HepG2 (cell line): ENCODE measurements around the gene CCDC201. TPM values are rescaled to one million over a fixed set of nuclear protein-coding genes. Genes with fewer than 3 reads are reported as not detected.
A peak's percentile ranks its signal among the peaks of the same experiment; 100 is the strongest.

Source experiments
- AGO1 ChIP-seq: fragments of 200-400 bp; formaldehyde crosslinking; IDR thresholded peaks from 2 replicates; pipeline ENCODE4 v1.6.1; 2017; ENCODE audit warnings: mild to moderate bottlenecking, low read depth, low read length, moderate library complexity; ENCODE audit not compliant: poor library complexity, severe bottlenecking
- ATAD3A ChIP-seq: sonication (generic); formaldehyde crosslinking; IDR thresholded peaks from 2 replicates; pipeline ENCODE4 v1.4.0; 2020; ENCODE audit warnings: missing genetic modification reagents
- CHD2 ChIP-seq: IDR thresholded peaks from 2 replicates; pipeline ENCODE4 v1.6.1; 2011; ENCODE audit warnings: low read depth, low read length, improper control_type of control experiment
- HOXD1 ChIP-seq: sonication (generic); formaldehyde crosslinking; IDR thresholded peaks from 2 replicates; pipeline ENCODE4 v1.5.0; 2020; ENCODE audit warnings: missing genetic modification reagents
- KDM2A ChIP-seq: sonication (generic); formaldehyde crosslinking; IDR thresholded peaks from 2 replicates; pipeline ENCODE4 v1.4.0; 2020; ENCODE audit warnings: low read depth, missing genetic modification reagents, borderline replicate concordance
- NCOA1 ChIP-seq: sonication (generic); formaldehyde crosslinking; IDR thresholded peaks from 2 replicates; pipeline ENCODE4 v1.9.0; 2021; ENCODE audit warnings: missing genetic modification reagents
- NCOA5 ChIP-seq: sonication (generic); formaldehyde crosslinking; IDR thresholded peaks from 2 replicates; pipeline ENCODE4 v1.4.0; 2020; ENCODE audit warnings: missing genetic modification reagents
- NR2F1 ChIP-seq, 2 experiments: fragments of 450-650 bp in 1 of 2; formaldehyde crosslinking in 1 of 2; IDR thresholded peaks; 2 replicates each; pipeline versions ENCODE4 v1.5.0 to v1.6.1; 2016 to 2020; ENCODE audit warnings: mild to moderate bottlenecking in 1 of 2, missing compliant biosample characterization in 1 of 2, missing genetic modification reagents in 1 of 2, moderate library complexity in 1 of 2
- PHB2 ChIP-seq: fragments of 450-650 bp; IDR thresholded peaks from 2 replicates; pipeline ENCODE4 v1.6.1; 2018; ENCODE audit not compliant: partially characterized antibody
- PHF21A ChIP-seq: sonication (generic); formaldehyde crosslinking; IDR thresholded peaks from 2 replicates; pipeline ENCODE4 v1.5.0; 2020; ENCODE audit warnings: mild to moderate bottlenecking, missing genetic modification reagents
- POLR2G ChIP-seq: fragments of 200-400 bp; formaldehyde crosslinking; IDR thresholded peaks from 2 replicates; pipeline ENCODE4 v1.6.1; 2018; ENCODE audit warnings: mild to moderate bottlenecking, low read depth, low read length, moderate library complexity
- SKI ChIP-seq: fragments of 450-650 bp; IDR thresholded peaks from one replicate; pipeline ENCODE4 v1.6.1; 2018; ENCODE audit warnings: mild to moderate bottlenecking; ENCODE audit not compliant: partially characterized antibody
- SMC3 ChIP-seq: IDR thresholded peaks from 2 replicates; pipeline ENCODE4 v1.6.1; 2011; ENCODE audit warnings: low read length, improper control_type of control experiment
- ZBTB21 ChIP-seq: sonication (generic); formaldehyde crosslinking; IDR thresholded peaks from 2 replicates; pipeline ENCODE4 v1.4.0; 2020; ENCODE audit warnings: missing genetic modification reagents
- ZFAT ChIP-seq: sonication (generic); formaldehyde crosslinking; conservative IDR thresholded peaks from 2 replicates; pipeline ENCODE4 v1.8.1; 2023; ENCODE audit warnings: missing genetic modification reagents, inconsistent platforms
- ZKSCAN5 ChIP-seq: sonication (generic); formaldehyde crosslinking; IDR thresholded peaks from 2 replicates; pipeline ENCODE4 v1.5.1; 2020; ENCODE audit warnings: mild to moderate bottlenecking, missing genetic modification reagents
- ZNF280B ChIP-seq: sonication (generic); formaldehyde crosslinking; IDR thresholded peaks from 2 replicates; pipeline ENCODE4 v1.5.0; 2020; ENCODE audit warnings: missing genetic modification reagents, mild to moderate bottlenecking, borderline replicate concordance
- ZNF292 ChIP-seq: sonication (generic); formaldehyde crosslinking; IDR thresholded peaks from 2 replicates; pipeline ENCODE4 v1.8.1; 2022; ENCODE audit warnings: mild to moderate bottlenecking, low read depth, missing genetic modification reagents, borderline replicate concordance
- ZNF547 ChIP-seq: sonication (generic); formaldehyde crosslinking; IDR thresholded peaks from 2 replicates; pipeline ENCODE4 v1.5.1; 2020; ENCODE audit warnings: mild to moderate bottlenecking, missing genetic modification reagents
- ZNF556 ChIP-seq: sonication (generic); formaldehyde crosslinking; IDR thresholded peaks from 2 replicates; pipeline ENCODE4 v1.4.0; 2020; ENCODE audit warnings: mild to moderate bottlenecking, missing genetic modification reagents, borderline replicate concordance
- ZNF614 ChIP-seq: IDR thresholded peaks from 2 replicates; pipeline ENCODE4 v1.6.1; 2018; ENCODE audit warnings: missing biosample characterization, missing genetic modification reagents, inconsistent platforms, borderline replicate concordance
- ZNF691 ChIP-seq: sonication (generic); formaldehyde crosslinking; IDR thresholded peaks from 2 replicates; pipeline ENCODE4 v1.4.0; 2020; ENCODE audit warnings: missing genetic modification reagents, low read depth, mild to moderate bottlenecking, borderline replicate concordance
- polyA plus RNA-seq, 8 experiments: library from polyadenylated mRNA; depleted of rRNA in 3 of 8; stranded (reverse) in 7 of 8; unstranded in 1 of 8; fragments of >200 nt; fragmentation: Illumina TruSeq in 4 of 8; extraction: Trizol in 4 of 8; gene quantifications; 2 replicates each; pipeline versions ENCODE4 v1.2.1 to v1.2.3, GENCODE V29; 2011 to 2016; ENCODE audit warnings: low read depth in 4 of 8, missing spikeins in 1 of 8, mixed read lengths in 1 of 8; ENCODE audit not compliant: insufficient read depth in 1 of 8
- total RNA-seq, 5 experiments: library from RNA; depleted of rRNA; stranded (reverse); fragments of >200 nt; fragmentation: Illumina TruSeq; extraction: Trizol; gene quantifications; 2 replicates each; pipeline ENCODE4 v1.2.3, GENCODE V29; 2016; ENCODE audit warnings: low read depth in 1 of 5
- TF ChIP-seq, protein P1 (sequence below): sonication (generic); formaldehyde crosslinking; IDR thresholded peaks from 2 replicates; pipeline ENCODE4 v1.5.0; 2020; ENCODE audit warnings: mild to moderate bottlenecking, missing genetic modification reagents
- TF ChIP-seq, protein P2 (sequence below): sonication (generic); formaldehyde crosslinking; IDR thresholded peaks from 2 replicates; pipeline ENCODE4 v1.8.1; 2023; ENCODE audit warnings: mild to moderate bottlenecking, missing genetic modification reagents

CCDC201 gene
- total and polyA plus RNA-seq, 2 of the 13 experiments (the other 11 are each of a cell fraction or from before 2014, with no cell fraction given) = 0.92 TPM; not detected in 1

GRCh38 chr7:45888185-45888992, 15.5 kb upstream of the CCDC201 start, which contains the start of gene IGFBP1 (continued):
- TF ChIP-seq ZNF292 = peak; percentile 76; the same call in 1 of the 2 replicates
- no peak for TF ChIP-seq PHB2
- TF ChIP-seq, protein P1, sequence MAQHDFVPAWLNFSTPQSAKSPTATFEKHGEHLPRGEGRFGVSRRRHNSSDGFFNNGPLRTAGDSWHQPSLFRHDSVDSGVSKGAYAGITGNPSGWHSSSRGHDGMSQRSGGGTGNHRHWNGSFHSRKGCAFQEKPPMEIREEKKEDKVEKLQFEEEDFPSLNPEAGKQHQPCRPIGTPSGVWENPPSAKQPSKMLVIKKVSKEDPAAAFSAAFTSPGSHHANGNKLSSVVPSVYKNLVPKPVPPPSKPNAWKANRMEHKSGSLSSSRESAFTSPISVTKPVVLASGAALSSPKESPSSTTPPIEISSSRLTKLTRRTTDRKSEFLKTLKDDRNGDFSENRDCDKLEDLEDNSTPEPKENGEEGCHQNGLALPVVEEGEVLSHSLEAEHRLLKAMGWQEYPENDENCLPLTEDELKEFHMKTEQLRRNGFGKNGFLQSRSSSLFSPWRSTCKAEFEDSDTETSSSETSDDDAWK (CRISPR knock-in tag) = no peak
- TF ChIP-seq ZFAT = 0 out of 2 replicates have a peak, but pooled peaks have one; percentile 27
- TF ChIP-seq SMC3 = no peak
- peak; percentile 79 for TF ChIP-seq HOXD1 (CRISPR knock-in tag)
- TF ChIP-seq PHF21A (CRISPR knock-in tag) = peak; percentile 95
- no peak for TF ChIP-seq ATAD3A
- TF ChIP-seq ZNF556 (CRISPR knock-in tag) = no peak; the same call in 1 of the 2 replicates
- TF ChIP-seq NR2F1 (CRISPR knock-in tag; IDR thresholded peaks at IDR 0.05) = no peak
- no peak; the same call in 1 of the 2 replicates for TF ChIP-seq NCOA1 (CRISPR knock-in tag)
- TF ChIP-seq ZKSCAN5 = no peak
- peak; percentile 92 for TF ChIP-seq ZNF280B (CRISPR knock-in tag)
- TF ChIP-seq ZBTB21 (CRISPR knock-in tag) = peak; percentile 63; the same call in 1 of the 2 replicates
- peak; percentile 91 for TF ChIP-seq POLR2G
- TF ChIP-seq, protein P2, sequence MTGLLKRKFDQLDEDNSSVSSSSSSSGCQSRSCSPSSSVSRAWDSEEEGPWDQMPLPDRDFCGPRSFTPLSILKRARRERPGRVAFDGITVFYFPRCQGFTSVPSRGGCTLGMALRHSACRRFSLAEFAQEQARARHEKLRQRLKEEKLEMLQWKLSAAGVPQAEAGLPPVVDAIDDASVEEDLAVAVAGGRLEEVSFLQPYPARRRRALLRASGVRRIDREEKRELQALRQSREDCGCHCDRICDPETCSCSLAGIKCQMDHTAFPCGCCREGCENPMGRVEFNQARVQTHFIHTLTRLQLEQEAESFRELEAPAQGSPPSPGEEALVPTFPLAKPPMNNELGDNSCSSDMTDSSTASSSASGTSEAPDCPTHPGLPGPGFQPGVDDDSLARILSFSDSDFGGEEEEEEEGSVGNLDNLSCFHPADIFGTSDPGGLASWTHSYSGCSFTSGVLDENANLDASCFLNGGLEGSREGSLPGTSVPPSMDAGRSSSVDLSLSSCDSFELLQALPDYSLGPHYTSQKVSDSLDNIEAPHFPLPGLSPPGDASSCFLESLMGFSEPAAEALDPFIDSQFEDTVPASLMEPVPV (CRISPR knock-in tag) = peak; percentile 88
- TF ChIP-seq SKI = no peak
- TF ChIP-seq ZNF691 (CRISPR knock-in tag) = no peak; the same call in 1 of the 2 replicates
- no peak; the same call in none of the 2 replicates for TF ChIP-seq ZNF614
- TF ChIP-seq NCOA5 (CRISPR knock-in tag) = peak; percentile 96; the same call in 1 of the 2 replicates
- TF ChIP-seq ZNF547 (CRISPR knock-in tag) = peak; percentile 93
- no peak for TF ChIP-seq AGO1
- peak; percentile 79 for TF ChIP-seq KDM2A (CRISPR knock-in tag)
- no peak for TF ChIP-seq CHD2
